NCI-H1930 (cell line): ENCODE results near the gene MRPL53.

ENCODE experiments used
- DNase-seq, 2 experiments: peaks; one replicate each; lab custom pipeline; 2025; lab: John Stamatoyannopoulos, UW

MRPL53 gene

DNA sequence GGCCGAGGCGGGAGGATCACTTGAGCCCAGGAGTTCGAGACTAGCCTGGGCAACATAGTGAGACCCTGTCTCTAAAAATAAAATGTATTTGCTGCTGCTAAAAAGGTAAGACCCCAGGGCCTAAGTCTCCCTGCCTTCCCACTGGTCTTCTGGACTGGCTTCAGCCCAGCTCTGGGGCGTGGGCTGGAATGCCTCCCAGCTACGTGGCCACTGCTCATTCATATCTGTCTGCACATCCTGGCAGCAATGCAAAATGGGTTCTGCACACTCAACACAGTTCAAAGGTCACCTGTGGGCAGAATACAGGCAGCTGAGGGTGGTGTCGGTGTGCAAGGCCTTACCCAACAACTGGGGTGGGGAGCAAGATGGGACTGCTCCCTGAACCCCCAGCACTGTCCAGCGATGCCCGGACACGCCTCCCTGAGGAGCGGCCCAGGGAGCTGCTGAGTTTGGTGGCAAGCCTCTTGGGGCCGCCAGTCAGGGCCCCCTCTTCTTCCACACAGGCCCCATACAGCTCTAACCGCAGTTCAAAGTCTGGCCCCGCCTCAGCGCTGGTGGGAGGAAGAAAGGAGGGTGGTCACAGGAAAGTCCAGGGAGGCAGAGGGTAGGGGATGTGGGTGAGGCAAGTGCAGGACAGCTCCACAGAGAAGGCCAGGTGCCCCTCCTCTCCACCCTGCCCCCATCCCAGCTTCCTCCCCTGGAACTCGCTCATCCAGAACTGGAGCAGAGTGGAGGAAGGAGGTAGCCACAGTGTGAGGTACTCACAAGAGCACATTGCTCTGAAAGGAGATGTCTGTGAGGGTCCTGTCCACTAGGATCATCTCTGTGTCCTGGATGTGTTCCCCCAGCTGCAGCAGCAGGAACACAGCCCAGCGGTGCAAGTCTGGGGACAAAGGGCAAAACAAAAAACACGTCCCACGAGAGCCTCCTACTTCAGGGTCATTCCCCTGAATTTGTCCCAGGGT lies 42.7 kb downstream of the MRPL53 start:
- DNase-seq, result no peak

DNA sequence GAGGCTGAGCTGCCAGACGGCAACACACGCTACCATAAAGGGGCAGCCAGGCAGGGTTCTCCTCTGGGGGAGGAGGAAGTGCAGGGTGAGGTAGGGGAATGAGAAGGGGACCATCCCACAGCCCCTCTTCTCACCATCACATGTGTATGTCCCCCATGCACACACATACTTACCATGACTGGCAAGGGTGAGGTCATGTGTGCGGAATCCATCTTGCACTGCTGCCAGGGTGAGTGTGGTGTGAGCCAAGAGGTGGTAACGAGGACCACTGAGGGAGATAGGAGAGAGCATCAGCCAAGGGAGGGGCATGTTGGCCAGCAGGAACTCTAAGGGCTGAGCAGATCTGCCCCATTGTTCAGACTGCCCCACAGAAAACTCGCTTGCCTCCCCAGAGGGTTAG lies 43.8 kb downstream of the MRPL53 start:
- DNase-seq, result no peak

DNA sequence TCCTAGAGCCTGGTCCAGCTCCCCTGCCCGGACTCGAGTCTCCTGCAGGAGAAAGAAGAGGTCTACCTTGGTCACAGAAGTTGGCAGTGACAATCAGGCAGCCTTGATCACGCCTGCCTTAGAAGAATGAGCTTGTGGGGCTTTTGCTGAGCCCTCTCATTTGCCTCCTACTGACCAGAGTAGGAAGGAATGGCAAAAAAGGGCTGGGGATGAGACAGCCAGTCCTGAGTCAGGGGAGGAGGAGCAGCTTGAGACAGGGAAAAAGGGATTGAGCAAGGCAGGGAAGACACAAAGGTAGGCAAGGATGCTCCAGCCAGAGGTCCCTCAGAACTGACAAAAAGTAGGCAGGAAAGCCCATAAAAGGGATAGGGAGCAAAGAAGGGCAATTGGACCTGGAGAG lies 44.9 kb downstream of the MRPL53 start:
- DNase-seq, result no peak

DNA sequence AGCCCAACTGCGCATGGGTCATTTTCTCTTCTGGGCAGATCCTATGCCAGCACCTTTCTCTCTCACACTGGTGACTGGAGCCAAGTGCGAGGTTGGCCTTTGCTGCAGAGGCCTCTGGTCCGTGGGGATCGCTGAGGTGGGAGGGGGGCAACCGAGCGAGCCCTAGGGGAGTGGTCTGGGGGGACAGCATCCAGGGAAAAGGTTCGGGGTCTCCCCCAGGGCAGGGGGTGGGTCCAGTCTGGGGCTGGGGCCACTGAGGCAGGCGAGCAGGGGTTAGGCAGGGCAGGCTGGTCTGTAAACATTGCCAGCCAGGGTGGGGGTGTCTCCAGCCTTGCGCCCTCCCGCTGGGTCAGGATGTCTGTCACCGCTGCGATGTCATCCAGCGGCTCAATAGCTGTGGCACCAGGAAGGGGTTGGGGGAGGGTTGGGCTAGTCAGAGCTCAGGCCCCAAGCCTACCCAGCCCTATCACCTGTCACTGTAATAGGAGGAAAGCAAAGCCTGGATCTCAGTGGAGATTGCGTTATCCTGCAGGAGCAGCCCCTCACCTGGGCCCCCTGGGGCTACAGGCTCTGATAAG lies 46.2 kb downstream of the MRPL53 start:
- DNase-seq, result no peak

DNA sequence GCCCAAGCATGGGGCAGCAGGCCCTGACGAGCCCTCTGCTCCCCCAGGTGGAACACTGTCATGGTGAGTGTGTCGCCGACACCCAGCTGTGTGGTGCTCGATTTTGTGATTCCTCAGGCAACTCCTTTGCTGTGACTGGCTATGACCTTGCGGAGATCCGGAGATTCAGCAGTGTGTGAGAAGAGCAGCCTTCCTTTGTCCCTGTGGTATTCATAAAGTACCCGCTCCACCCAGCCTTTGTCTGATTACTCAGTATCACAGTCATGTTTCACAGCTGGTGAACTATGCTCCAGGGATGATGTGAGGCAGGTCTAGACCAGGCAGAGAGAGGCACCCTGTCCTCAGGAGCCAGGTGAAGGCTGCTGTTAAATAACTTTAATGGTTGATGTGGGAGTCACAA lies 47.0 kb downstream of the MRPL53 start:
- DNase-seq, result no peak

DNA sequence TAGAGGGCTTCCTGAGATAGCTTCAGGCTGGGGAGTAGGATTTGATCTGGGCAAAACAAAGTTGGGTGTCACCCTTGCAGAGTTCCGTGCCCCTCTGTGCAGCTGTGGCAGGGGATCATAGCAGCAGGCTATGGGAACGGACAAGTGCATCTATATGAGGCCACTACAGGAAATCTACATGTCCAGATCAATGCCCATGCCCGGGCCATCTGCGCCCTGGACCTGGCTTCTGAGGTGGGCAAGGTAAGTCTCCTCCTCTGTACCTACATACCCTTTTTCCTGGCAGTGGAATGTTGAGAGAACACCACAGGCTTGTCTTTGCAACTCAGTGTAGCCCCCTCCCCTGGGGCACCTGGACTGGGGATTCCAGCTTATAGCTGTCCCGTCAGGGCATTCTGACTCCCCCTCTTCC lies 47.5 kb downstream of the MRPL53 start:
- DNase-seq, result no peak

DNA sequence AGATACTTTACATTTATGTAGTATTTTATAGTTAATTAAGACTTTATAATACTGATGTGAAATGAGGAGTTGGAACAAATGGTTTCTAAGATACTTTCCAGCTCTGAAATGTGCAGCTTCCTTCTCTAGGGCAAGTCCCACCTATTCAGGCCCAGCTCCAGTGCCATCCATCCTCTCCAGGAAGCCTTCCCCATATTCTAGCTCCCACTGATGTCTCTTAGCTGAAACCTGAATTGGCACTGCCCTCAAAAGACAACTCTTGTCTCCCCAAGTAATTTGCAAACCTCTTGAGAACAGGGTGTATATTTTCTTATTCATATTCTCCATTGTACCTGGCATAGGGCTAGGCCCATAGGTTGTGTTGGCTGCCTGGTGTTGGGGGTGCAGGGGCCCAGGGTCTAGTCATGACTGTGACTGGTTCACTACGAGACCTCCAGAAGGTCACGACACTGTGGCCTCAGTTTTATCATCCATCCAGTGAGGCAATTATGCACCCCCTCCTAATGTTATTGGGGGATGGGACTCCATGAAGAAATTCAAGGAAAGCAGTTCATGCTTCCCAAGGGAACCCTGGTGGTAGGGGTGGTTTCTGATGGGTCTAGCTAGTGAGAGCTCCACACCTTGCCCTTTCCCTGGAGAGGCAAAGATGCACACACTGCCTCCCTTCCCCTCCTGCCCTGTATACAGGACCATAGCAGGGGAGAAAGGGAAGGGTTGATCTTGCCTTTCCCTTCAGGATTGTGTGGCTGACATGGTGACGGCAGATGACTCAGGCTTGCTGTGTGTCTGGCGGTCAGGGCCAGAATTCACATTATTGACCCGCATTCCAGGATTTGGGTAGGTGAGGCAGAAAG lies 48.1 kb downstream of the MRPL53 start:
- DNase-seq, result no peak

DNA sequence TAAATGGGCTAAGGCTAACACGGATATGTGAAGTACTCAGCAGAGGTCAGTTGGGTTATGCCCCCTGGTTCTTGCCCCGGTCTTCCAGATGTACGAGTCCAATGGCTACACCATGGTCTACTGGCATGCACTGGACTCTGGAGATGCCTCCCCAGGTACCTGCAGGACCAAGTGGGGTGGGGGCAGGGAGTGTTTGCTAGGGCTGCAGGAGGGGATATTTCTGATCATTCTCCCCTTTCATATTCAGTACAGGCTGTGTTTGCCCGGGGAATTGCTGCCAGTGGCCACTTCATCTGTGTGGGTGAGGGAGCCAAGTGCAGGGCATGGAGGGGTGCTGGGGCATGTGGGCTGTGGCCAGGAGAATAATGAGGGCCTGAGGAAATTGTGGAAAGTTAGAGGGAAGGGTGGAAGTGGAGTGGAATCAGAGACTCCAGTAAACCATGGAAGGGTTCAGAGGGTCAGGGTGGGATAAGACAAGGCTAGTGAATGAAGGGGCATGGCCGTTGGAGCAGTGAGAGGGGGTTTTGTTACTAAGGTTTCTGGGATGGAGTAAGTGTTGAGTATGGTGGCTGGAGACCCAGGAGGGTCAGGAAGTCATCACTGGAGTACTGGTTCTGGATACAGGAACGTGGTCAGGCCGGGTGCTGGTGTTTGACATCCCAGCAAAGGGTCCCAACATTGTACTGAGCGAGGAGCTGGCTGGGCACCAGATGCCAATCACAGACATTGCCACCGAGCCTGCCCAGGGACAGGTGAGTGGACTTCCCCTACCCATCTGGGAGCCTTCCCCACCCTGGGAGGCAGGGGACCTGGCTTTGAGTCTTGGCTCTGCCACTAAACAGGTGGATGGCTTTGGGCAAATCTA lies 49.0 kb downstream of the MRPL53 start:
- no peak for DNase-seq
